K562 (cell line): ENCODE measurements around the gene SHISA4. TPM values are rescaled to one million over a fixed set of nuclear protein-coding genes. Genes with fewer than 3 reads are reported as not detected.

Experiments used
- ATAC-seq: fragments of 200-7000 bp; cut with Tn5 transposase; 3 replicates; pipeline ENCODE4 v1.9.1; 2020; ENCODE audit warnings: moderate library complexity
- BruUV-seq: library from RNA; stranded (reverse); fragments of 400-500 nt; replicated peaks from 2 replicates; lab custom pipeline; 2021; lab: Mats Ljungman, UMichigan
- CTCF ChIA-PET: fragments of 300-600 bp; formaldehyde crosslinking; extraction: SDS; loops from one replicate; lab custom pipeline; 2021; ENCODE audit warnings: low intra/inter-chr PET ratio; lab: Yijun Ruan, JAX
- POLR2A ChIA-PET: fragments of 300-600, 350-650 bp; sonication (Branson Sonifier 250); formaldehyde crosslinking; extraction: SDS; loops from one replicate; lab custom pipeline; 2021; ENCODE audit warnings: antibody characterized with exemption, inconsistent platforms; lab: Yijun Ruan, JAX
- DNase-seq, 4 experiments: peaks; one replicate each; pipeline versions ENCODE4 v3.0.0 to v3.0.0-alpha.2; 2011 to 2018; ENCODE audit warnings: low spot score in 3 of 4, mixed read lengths in 3 of 4; ENCODE audit errors: extremely low read depth in 1 of 4
- FAIRE-seq: peaks from 2 replicates; lab custom pipeline; 2011; peaks lifted over from hg19 to GRCh38; lab: Jason Lieb, UNC
- H2AFZ ChIP-seq: 2 replicates; pipeline ENCODE4 v1.6.0; 2011; ENCODE audit warnings: low read depth, low read length, control low read depth, inconsistent platforms
- H3K27ac ChIP-seq: fragments of 200-600 bp; 3 replicates; pipeline ENCODE4 v1.8.0; 2011; ENCODE audit warnings: low read depth, mild to moderate bottlenecking, control low read depth, inconsistent platforms, low read length, moderate library complexity, mixed read lengths; ENCODE audit errors: extremely low read depth
- H3K27me3 ChIP-seq, 2 experiments: fragments of 300-600 bp in 1 of 2; 2 replicates in 1 of 2; 3 replicates in 1 of 2; pipeline versions ENCODE4 v1.6.0 to v1.8.0; 2011; ENCODE audit warnings: inconsistent platforms in 2 of 2, low read length in 2 of 2, mild to moderate bottlenecking in 1 of 2, mixed read lengths in 1 of 2, moderate library complexity in 1 of 2; ENCODE audit not compliant: control insufficient read depth in 2 of 2, insufficient read depth in 2 of 2
- H3K36me3 ChIP-seq: fragments of 300-600 bp; 3 replicates; pipeline ENCODE4 v1.8.0; 2011; ENCODE audit warnings: mild to moderate bottlenecking, low read length, inconsistent platforms; ENCODE audit not compliant: control insufficient read depth, insufficient read depth
- H3K4me1 ChIP-seq, 2 experiments: fragments of 200-600 bp in 1 of 2; replicated peaks in 1 of 2; 2 replicates in 1 of 2; 3 replicates in 1 of 2; pipeline versions ENCODE4 v1.5.1 to v1.8.0; 2011; ENCODE audit warnings: inconsistent platforms in 2 of 2, low read length in 2 of 2, mild to moderate bottlenecking in 1 of 2, mixed read lengths in 1 of 2, moderate library complexity in 1 of 2; ENCODE audit not compliant: control insufficient read depth in 2 of 2, insufficient read depth in 2 of 2
- H3K4me2 ChIP-seq: 2 replicates; pipeline ENCODE4 v1.6.1; 2011; ENCODE audit warnings: low read length, control low read depth, inconsistent platforms, mixed read lengths; ENCODE audit not compliant: insufficient read depth
- H3K4me3 ChIP-seq: fragments of 200-600 bp; sonication (generic), shearing (Covaris generic); 2 replicates; pipeline ENCODE4 v1.5.1; 2016; ENCODE audit warnings: control low read depth, inconsistent platforms
- H3K79me2 ChIP-seq: fragments of 200-600 bp; 3 replicates; pipeline ENCODE4 v1.8.0; 2011; ENCODE audit warnings: low read length, inconsistent platforms; ENCODE audit not compliant: control insufficient read depth, insufficient read depth
- H3K9ac ChIP-seq, 2 experiments: 2 replicates each; pipeline versions ENCODE4 v1.6.0 to v1.6.1; 2011; ENCODE audit warnings: low read depth in 2 of 2, low read length in 2 of 2, control low read depth in 1 of 2, inconsistent platforms in 1 of 2, mild to moderate bottlenecking in 1 of 2, mixed read lengths in 1 of 2; ENCODE audit not compliant: insufficient read depth in 1 of 2
- H3K9me1 ChIP-seq: one replicate; pipeline ENCODE4 v1.6.0; 2011; ENCODE audit warnings: inconsistent platforms, mild to moderate bottlenecking, low read length, moderate library complexity; ENCODE audit not compliant: control insufficient read depth, insufficient read depth
- H3K9me3 ChIP-seq: replicated peaks from 2 replicates; pipeline ENCODE4 v1.5.1; 2011; ENCODE audit warnings: low read depth, low read length, inconsistent platforms; ENCODE audit not compliant: control insufficient read depth, insufficient read depth
- H4K20me1 ChIP-seq: replicated peaks from 2 replicates; pipeline ENCODE4 v1.6.1; 2011; ENCODE audit warnings: low read length, inconsistent platforms, mixed read lengths; ENCODE audit not compliant: control insufficient read depth, insufficient read depth
- BRD9 ChIP-seq: fragments of 450-650 bp; IDR thresholded peaks from 2 replicates; pipeline ENCODE4 v1.6.1; 2018; ENCODE audit warnings: low read depth; ENCODE audit not compliant: partially characterized antibody
- E2F1 ChIP-seq: sonication (generic); formaldehyde crosslinking; IDR thresholded peaks from 2 replicates; pipeline ENCODE4 v1.8.1; 2023; ENCODE audit warnings: mild to moderate bottlenecking, missing genetic modification reagents, moderate library complexity
- GTF2F1 ChIP-seq: IDR thresholded peaks from 2 replicates; pipeline ENCODE4 v1.6.1; 2011; ENCODE audit warnings: low read depth, low read length, improper control_type of control experiment
- HMBOX1 ChIP-seq: sonication (generic); IDR thresholded peaks from 2 replicates; pipeline ENCODE4 v1.6.1; 2016
- NCOR1 ChIP-seq: fragments of 450-650 bp; IDR thresholded peaks from 2 replicates; pipeline ENCODE4 v1.6.1; 2016; ENCODE audit warnings: mild to moderate bottlenecking, moderate library complexity
- POLR2H ChIP-seq: IDR thresholded peaks from 2 replicates; pipeline ENCODE4 v1.6.1; 2016; ENCODE audit warnings: missing genetic modification characterization, low read depth, mild to moderate bottlenecking, control low read depth, missing compliant biosample characterization, moderate library complexity
- SNRNP70 ChIP-seq: fragments of 200-400 bp; formaldehyde crosslinking; optimal IDR thresholded peaks from 2 replicates; pipeline ENCODE3; 2017; ENCODE audit warnings: low read depth, low read length
- SPI1 ChIP-seq: IDR thresholded peaks from 2 replicates; pipeline ENCODE4 v1.6.1; 2011; ENCODE audit warnings: low read depth, low read length, control low read depth, borderline replicate concordance
- ZNF395 ChIP-seq: fragments of 200-800 bp; sonication (Bioruptor generic); IDR thresholded peaks from 2 replicates; pipeline ENCODE4 v1.6.1; 2017; ENCODE audit warnings: missing genetic modification characterization, missing compliant biosample characterization
- ZNF41 ChIP-seq: fragments of 250-450 bp; sonication (Bioruptor Pico); conservative IDR thresholded peaks from 2 replicates; pipeline ENCODE4 v1.4.0; 2020; ENCODE audit warnings: mild to moderate bottlenecking
- ZNF436 ChIP-seq: fragments of 250-450, 450-650 bp; sonication (Bioruptor Pico); formaldehyde crosslinking; IDR thresholded peaks from 2 replicates; pipeline ENCODE4 v1.7.0; 2020; ENCODE audit warnings: mild to moderate bottlenecking
- WGBS: fragments of 100-300 bp; shearing (Covaris generic); methylation state at CpG from one replicate; pipeline ENCODE4 v1.1.6; 2016; ENCODE audit warnings: low coverage, mixed read lengths; ENCODE audit not compliant: insufficient coverage; ENCODE audit errors: missing lambda C conversion rate; 5-methylcytosine and 5-hydroxymethylcytosine counted together
- in situ Hi-C: fragments of 300-500 bp; cut with MboI; formaldehyde crosslinking; loops from 4 replicates; pipeline ENCODE4 v1.15.0; 2018; ENCODE audit warnings: inconsistent platforms, mixed read lengths
- intact Hi-C: fragments of 100-400 bp; cut with micrococcal nuclease; formaldehyde crosslinking; loops from 2 replicates; pipeline ENCODE4 v1.14.2; 2022
- polyA plus RNA-seq, 8 experiments: library from polyadenylated mRNA; depleted of rRNA in 4 of 8; stranded (reverse) in 5 of 8; unstranded in 3 of 8; fragments of >200 nt; fragmentation: Nextera tagmentation in 2 of 8; fragmentation: Illumina TruSeq in 1 of 8; extraction: Ambion mirVana in 2 of 8; extraction: Trizol in 1 of 8; gene quantifications; 2 replicates each; pipeline versions ENCODE4 v1.2.1 to v1.2.3, GENCODE V29; 2011 to 2014; ENCODE audit warnings: inconsistent platforms in 1 of 8, missing spikeins in 1 of 8
- total RNA-seq, 7 experiments: library from RNA; depleted of rRNA in 6 of 7; stranded (reverse); fragments of >200 nt in 6 of 7; fragmentation: Illumina TruSeq in 2 of 7; extraction: Trizol in 2 of 7; gene quantifications; 2 replicates each; pipeline versions ENCODE4 v1.2.1 to v1.2.3, GENCODE V29; 2011 to 2021; ENCODE audit warnings: low replicate concordance in 1 of 7

Gene SHISA4
- total and polyA plus RNA-seq, 9 of the 15 experiments (the other 6 are each of a cell fraction or from before 2014, with no cell fraction given), result 0.15 to 0.95 (median 0.68) TPM; not detected in 2

DNA sequence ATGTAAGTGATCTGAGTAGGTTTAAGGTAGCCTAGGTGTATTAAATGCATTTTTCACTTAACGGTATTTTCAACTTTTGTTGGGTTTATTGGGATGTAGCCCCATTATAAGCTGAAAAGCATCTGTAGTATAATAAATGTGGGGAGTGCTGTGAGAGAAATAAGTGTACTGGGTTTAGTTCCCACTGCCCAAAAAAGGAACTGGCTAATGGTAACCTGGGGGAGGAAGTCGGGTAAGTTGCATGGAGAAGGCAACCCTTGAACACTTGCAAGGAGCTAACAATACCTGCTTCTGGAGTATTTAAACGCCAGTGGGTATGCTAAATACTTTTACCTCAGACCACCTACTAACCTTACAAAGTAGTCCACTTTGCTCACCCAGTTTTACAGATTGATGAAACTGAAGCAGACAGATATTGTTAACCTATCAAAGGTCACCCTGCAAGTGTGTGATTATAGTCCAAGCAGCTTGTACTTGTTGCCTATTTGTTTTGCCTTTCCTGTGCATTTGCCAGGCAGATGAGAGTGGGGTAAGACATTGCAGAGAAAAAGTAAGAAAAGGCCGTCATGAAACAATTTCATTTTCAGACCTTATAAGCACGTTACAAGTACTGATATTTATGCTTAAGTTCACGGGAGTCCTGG, 7.6 kb upstream of the SHISA4 start:
- Histone ChIP-seq H3K9ac (no peak overlapping the region), H2AFZ (no peak overlapping the region), H3K27me3 (no peaks in the 10 kb centered on the region), H3K4me1 (peaks cover 22 to 40% of the 10 kb centered on the region in 2 experiments), H3K79me2 (no peaks in the 10 kb centered on the region), H3K9me3 (no peaks in the 10 kb centered on the region), H4K20me1 (peaks cover 4% of the 10 kb centered on the region), H3K4me2 (no peak overlapping the region), H3K36me3 (peaks cover 21% of the 10 kb centered on the region), H3K4me3 (no peak overlapping the region), H3K27ac (no peak overlapping the region), H3K9me1 (no peaks in the 10 kb centered on the region)
- in situ Hi-C loops (no loop called here), intact Hi-C loops (loop anchor here (5.0 kb wide), 3 partner anchors 54 to 349 kb away; partner anchors contain the start of gene IPO9)
- DNase-seq, result peak in 1 of 4 experiments; percentile 8
- no peak for ATAC-seq
- no peak for TF ChIP-seq ZNF395 (CRISPR knock-in tag)
- TF ChIP-seq E2F1 (CRISPR knock-in tag), result no peak
- TF ChIP-seq BRD9, result no peak
- peak; percentile 54; the same call in 1 of the 2 replicates for TF ChIP-seq POLR2H (tag)
- no peak for TF ChIP-seq NCOR1
- TF ChIP-seq HMBOX1, result peak; percentile 34; the same call in 1 of the 2 replicates
- no peak for TF ChIP-seq ZNF436 (CRISPR knock-in tag)
- TF ChIP-seq ZNF41 (CRISPR knock-in tag), result no peak
- TF ChIP-seq GTF2F1, result no peak
- peak; percentile 79; the same call in 1 of the 2 replicates for TF ChIP-seq SPI1
- no peak for TF ChIP-seq SNRNP70
- ChIA-PET CTCF (no interaction called here), POLR2A (interaction anchor here (0.5 to 4.1 kb wide), 16 partner anchors 9 to 1869 kb away, joined by 3 to 21 read pairs (median 3); no protein-coding TSS in a partner anchor)
- 68% methylated on average over 6 of the region's 6 CpGs for WGBS
- FAIRE-seq, result no peak
- BruUV-seq, result no TSS peak
